Liver (tissue), 3 donors: ENCODE data around the gene KMT5B.

ENCODE experiments used
- ATF3 ChIP-seq: IDR thresholded peaks from 2 replicates; pipeline ENCODE4 v1.6.1; 2016; ENCODE audit warnings: antibody characterized with exemption
- CTCF ChIP-seq: fragments of 150-350 bp; IDR thresholded peaks from 2 replicates; pipeline ENCODE4 v1.5.1; 2017; ENCODE audit warnings: improper control_type of control experiment, low read depth, low read length; ENCODE audit not compliant: missing input control
- RAD21 ChIP-seq, 2 donors: IDR thresholded peaks; 2 replicates each; pipeline ENCODE4 v1.6.1; 2016; ENCODE audit warnings: antibody characterized with exemption in 2 of 2, mild to moderate bottlenecking in 2 of 2
- SP1 ChIP-seq: IDR thresholded peaks from 2 replicates; pipeline ENCODE4 v1.6.1; 2018; ENCODE audit warnings: antibody characterized with exemption, mild to moderate bottlenecking
- donor health status: healthy.
- donor health status: healthy.

- no peak for TF ChIP-seq CTCF
- TF ChIP-seq SP1 = no peak
- no peak for TF ChIP-seq ATF3
- TF ChIP-seq RAD21 (IDR thresholded peaks at IDR 0.05) = no peak
These were observed 3.3 kb upstream of the KMT5B start for GRCh38 chr11:68216171-68216938.
